GM21737 (cell line): Measurements from ENCODE around the gene LRRK1.
"Not testable (repeated sequence)": the region's sequence is repeated elsewhere in the genome, so short reads cannot be mapped to it uniquely, and the experiment has no call there.

Source experiments
- ATAC-seq: cut with Tn5 transposase; IDR thresholded peaks from one replicate; pipeline ENCODE4 v1.9.1; 2021; ENCODE audit warnings: mild to moderate bottlenecking, moderate library complexity; ENCODE audit not compliant: unreplicated experiment

Gene LRRK1

GRCh38 chr15:101088271-101088670 lies 169.1 kb downstream of the LRRK1 start:
- no peak for ATAC-seq

GRCh38 chr15:101088788-101089578 lies 169.8 kb downstream of the LRRK1 start:
- ATAC-seq: peak; percentile 70

DNA sequence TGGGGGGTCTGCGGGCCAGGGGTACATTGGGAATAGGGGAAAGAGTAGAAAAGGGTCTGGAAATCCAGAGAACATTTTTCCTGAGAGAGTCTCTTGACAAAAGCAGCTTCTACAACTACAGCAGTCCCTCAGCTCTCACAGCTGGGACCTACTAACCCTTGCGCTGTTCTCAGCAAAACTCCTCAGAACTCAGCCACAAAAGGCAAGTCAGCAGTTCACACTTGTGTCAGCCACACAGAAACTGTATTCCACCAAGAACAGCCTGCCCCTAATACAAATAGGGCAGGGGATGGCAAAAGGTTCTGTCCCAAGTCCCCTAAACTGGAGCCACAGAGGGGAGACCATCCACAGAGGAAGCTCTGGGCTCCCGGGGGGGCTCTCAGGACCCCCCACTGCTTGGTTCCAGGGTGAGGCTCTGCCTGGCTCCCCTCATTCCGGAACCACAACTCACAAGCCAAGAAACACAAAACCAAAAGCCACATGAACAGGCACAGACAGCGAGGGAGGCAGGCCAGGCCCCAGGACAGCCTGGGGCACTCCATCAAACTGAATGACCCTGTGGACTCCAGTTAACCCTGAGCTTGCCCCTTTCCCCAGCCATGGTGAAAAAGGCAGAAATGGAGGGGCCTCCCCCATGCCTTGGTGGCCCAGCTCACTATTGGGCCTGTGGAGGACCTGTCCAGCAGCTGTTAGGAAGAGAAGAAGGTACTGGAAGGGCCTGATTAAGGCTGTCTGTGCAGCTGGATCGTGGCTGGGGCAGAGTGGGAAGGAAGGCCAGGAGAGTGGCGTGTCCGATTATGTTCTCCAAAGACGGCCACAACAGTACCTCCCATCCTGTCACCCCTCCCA lies 170.6 kb downstream of the LRRK1 start:
- ATAC-seq: no peak

- no peak for ATAC-seq
These were observed 171.3 kb downstream of the LRRK1 start for GRCh38 chr15:101090428-101090790.

GRCh38 chr15:101091080-101092017 lies 172.2 kb downstream of the LRRK1 start:
- no peak for ATAC-seq

DNA sequence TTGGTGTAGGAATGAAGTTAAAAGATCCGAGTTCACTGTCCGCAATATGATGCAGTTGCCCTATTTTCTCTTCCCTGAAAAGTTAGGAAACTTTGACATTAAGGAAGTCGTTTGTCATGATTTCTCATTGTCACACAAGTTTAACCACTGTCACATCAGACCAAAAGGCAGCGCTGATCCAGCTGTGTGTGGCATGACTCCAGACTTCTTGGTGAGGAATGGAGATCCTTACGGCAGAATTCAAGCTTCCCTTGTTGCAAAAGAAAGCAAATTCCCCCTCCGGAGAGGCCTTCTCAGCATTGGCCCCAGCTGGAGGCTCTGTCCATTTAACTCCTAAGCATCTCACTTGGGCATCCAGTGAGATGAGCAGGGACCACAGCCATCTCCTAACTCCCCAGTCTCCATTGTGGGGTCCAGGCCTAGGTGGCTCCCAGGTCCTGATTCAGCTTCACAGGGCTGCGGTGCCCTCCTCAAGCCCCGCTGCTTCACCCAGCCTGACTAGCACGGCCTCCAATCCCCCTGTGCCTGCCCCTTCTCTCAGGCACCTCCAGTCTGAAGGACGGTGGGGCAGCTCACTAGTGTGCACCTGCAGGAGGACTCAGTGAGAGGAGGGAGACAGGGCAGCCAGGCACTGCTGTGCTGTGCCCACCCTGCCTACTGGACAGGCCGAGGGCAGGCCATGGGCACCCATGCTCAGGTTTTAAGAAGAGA lies 173.2 kb downstream of the LRRK1 start:
- ATAC-seq: no peak

GRCh38 chr15:101092867-101093202 lies 173.7 kb downstream of the LRRK1 start:
- no peak for ATAC-seq

DNA sequence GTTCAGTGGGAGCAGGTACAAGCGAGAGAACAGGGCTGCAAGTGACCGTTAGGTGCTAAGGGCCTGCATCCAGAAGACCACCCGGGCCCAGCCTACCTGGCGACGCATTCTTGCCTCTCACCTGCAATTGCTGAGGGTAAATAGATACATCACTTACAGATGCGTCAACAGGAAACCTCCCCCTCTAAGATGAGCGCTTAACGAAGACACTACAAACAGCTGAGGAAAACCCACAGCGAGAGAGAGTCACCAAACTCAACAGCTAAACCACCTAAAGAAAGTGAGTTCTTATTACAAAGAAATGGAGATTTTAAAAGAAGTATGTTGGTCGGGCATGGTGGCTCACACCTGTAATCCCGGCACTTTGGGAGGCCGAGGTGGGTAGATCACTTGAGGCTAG lies 174.8 kb downstream of the LRRK1 start:
- ATAC-seq: no peak

GRCh38 chr15:101095796-101096406 lies 176.7 kb downstream of the LRRK1 start:
- not testable (repeated sequence) for ATAC-seq

DNA sequence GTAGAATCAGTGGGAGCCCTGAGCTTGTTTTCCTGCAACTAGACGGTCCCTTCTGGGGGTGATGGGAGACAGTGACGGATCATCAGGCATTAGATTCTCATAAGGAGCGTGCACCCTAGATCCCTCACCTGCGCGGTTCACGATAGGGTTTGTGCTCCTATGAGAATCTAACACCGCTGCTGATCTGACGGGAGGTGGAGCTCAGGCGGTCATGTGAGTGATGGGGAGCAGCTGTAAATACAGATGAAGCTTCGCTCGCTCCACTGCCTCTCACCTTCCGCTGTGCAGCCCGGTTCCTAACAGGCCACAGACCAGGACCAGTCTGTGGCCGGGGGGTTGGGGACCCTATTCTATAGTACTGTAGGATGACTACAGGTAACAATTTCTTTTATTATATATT lies 178.0 kb downstream of the LRRK1 start:
- ATAC-seq: no peak

DNA sequence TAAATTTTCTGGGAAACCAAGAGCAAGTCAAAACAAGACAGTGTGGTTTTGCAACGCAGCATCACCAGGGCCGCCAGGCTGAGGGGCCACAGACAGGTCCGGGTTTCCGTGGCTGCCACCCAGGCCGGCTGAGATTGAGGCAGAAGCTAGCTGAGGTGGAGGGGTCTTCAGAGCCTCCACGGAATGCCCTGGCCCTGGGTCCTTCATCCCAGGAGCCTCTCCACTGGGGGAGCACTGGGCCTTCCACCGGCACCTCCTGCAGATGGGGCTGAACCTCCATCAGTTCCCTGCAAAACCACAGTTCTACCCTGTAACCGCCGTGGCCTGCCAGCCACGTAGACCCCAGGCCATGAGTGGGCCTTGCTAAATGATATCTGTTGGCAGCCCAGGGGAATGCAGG lies 180.0 kb downstream of the LRRK1 start:
- ATAC-seq: no peak

DNA sequence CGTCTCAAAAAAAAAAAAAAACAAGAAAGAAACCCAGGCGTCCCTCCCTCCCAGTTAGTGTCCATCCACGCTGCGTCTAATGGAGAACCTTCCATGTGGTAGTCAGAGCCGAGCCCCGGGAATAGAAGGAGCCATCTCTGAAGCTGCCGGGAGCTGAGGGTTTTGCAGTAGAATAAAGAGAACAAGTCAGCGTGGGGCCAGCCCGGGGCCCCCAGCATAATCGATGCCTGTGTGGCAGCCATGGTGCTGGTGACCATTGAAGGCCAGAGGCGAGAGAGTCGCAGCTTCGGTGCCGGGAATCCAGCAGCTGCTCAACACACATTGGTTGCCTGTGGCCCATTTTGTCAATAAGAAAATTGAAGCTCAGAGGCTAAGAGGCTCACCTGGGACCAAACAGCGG lies 181.0 kb downstream of the LRRK1 start:
- no peak for ATAC-seq

DNA sequence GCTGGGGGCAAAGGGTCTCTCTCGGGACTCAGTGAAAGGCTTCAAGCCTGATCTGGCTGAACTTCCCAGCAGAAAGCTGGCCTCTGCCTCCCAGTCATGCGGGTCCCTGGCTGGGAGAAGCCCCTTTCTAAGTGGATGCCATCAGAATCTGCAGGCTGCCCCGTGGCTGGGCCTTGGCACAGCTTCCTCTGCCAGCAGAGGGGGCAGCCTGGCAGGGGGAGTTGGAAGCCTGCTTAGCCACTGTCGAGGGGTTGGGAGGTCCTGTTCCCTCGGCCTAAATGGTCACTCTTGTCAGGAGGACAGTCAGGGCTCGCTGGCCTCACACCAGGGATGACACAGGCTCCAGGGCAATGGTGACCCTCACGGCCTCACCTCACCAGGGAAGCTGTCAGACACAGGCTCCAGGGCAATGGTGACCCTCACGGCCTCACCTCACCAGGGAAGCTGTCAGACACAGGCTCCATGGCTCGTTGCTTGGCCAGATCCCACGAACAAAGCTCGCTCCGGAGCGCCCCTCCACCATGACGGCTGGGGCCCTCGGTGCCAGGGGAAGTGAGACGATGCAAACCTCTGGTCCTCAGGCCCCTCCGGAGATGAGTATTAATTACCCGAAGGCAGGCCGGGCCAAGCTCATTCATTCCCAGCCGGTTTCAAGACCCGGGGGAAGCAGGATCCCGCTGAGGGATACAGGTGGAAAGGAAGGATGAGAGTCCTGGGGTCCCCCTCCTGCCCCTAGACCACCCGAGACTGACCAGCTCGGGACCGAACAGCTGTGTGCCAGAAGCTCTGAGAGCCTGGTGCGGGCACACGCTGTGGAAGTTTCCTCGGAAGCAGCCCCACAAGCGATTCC lies 181.7 kb downstream of the LRRK1 start:
- ATAC-seq: no peak

DNA sequence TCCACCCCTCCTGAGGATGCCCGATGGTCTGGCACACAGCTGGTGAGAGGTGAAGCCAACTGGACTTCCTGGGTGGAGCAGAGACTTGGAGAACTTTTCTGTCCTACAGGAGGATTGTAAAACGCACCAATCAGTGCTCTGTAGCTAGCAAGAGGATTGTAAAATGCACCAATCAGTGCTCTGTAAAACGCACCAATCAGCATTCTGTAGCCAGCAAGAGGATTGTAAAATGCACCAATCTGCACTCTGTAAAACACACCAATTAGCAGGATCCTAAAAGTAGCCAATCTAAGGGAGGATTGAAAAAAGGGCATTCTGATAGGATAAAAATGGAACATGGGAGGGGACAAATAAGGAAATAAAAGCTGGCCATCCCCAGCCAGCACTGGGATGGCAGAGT lies 182.5 kb downstream of the LRRK1 start:
- no peak for ATAC-seq

DNA sequence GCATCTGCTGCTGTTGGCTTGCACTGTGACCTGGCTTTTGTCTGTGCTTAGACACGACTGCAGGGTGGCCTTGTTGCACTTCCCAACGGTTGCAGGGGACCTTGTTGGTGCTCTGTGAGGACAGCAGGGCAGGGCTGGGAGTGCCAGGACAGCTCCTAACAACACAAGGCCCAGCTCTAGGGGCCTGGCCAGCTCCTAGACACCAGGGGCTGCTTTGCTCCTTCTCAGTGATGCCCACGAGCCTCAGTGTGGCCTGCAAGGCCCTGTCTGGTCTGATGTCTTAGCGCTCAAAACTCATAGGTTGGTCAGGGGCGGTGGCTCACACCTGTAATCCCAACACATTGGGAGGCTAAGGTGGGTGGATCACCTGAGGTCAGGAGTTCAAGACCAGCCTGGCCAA lies 183.6 kb downstream of the LRRK1 start:
- ATAC-seq: no peak

GRCh38 chr15:101103598-101103997 lies 184.4 kb downstream of the LRRK1 start:
- ATAC-seq: no peak

- no peak for ATAC-seq
These were observed 185.0 kb downstream of the LRRK1 start for GRCh38 chr15:101104141-101104540.

DNA sequence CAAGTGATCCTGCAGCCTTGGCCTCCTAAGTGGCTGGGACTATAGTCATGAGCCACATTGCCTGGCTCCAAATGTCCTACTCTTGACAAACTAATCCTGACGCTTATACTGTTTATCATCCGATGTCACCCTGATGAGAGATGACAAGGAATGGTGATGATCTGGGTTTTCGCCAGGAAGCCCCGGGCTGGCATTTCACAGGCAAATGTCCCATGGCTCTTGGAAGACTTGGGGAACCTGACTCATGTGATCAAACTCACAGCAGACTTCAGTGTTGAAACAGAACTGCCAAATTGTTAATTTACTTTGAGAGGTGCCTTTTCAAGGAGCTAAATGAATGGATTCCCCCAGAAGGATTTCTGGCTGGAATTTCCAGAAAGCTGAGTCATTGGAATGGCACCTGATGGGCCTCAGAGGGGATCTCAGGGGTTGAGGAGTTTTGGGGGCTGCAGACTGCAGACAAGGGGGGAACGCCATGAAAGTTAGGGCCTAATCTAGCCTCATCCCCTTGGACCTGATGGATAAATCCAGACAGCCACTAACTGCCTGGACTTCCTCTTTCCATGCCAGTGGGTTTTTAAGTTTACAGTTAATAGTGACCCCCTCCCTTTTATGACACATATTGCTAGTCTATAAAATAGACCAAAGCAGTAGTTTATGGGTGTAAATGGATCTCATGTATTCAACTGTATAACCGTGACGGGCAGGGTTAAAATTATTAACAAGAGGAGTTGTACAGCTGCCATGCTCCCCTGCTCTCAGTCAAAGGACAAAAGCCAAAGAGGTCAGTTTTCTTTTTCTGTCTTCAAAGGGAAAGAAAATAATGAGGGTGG lies 186.1 kb downstream of the LRRK1 start:
- no peak for ATAC-seq
